ENCODE measurements around the gene HRH1. TPM values are rescaled to one million over a fixed set of nuclear protein-coding genes. Genes with fewer than 3 reads are reported as not detected.

HRH1 gene
- total and polyA plus RNA-seq, 2 experiments from 2014 or later = not detected

DNA sequence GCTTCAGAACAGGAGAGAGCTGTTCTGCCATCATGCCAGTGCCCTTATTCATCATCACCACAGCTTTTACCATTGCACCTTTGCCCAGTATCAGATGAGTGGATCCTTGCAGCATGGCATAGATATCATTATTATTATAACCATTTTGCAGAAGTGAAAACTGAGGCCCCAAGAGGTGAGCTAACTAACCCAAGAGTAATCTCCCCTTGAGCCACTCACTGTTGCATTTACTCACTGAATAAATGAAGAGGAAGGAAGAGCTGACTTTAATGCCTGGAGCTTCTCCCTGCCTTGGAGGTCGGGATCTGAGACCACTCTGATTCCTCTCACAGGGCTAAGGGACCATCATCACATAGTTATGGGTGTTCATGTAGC is 32.0 kb downstream of the HRH1 start (continued):
- TF ChIP-seq, protein P1, sequence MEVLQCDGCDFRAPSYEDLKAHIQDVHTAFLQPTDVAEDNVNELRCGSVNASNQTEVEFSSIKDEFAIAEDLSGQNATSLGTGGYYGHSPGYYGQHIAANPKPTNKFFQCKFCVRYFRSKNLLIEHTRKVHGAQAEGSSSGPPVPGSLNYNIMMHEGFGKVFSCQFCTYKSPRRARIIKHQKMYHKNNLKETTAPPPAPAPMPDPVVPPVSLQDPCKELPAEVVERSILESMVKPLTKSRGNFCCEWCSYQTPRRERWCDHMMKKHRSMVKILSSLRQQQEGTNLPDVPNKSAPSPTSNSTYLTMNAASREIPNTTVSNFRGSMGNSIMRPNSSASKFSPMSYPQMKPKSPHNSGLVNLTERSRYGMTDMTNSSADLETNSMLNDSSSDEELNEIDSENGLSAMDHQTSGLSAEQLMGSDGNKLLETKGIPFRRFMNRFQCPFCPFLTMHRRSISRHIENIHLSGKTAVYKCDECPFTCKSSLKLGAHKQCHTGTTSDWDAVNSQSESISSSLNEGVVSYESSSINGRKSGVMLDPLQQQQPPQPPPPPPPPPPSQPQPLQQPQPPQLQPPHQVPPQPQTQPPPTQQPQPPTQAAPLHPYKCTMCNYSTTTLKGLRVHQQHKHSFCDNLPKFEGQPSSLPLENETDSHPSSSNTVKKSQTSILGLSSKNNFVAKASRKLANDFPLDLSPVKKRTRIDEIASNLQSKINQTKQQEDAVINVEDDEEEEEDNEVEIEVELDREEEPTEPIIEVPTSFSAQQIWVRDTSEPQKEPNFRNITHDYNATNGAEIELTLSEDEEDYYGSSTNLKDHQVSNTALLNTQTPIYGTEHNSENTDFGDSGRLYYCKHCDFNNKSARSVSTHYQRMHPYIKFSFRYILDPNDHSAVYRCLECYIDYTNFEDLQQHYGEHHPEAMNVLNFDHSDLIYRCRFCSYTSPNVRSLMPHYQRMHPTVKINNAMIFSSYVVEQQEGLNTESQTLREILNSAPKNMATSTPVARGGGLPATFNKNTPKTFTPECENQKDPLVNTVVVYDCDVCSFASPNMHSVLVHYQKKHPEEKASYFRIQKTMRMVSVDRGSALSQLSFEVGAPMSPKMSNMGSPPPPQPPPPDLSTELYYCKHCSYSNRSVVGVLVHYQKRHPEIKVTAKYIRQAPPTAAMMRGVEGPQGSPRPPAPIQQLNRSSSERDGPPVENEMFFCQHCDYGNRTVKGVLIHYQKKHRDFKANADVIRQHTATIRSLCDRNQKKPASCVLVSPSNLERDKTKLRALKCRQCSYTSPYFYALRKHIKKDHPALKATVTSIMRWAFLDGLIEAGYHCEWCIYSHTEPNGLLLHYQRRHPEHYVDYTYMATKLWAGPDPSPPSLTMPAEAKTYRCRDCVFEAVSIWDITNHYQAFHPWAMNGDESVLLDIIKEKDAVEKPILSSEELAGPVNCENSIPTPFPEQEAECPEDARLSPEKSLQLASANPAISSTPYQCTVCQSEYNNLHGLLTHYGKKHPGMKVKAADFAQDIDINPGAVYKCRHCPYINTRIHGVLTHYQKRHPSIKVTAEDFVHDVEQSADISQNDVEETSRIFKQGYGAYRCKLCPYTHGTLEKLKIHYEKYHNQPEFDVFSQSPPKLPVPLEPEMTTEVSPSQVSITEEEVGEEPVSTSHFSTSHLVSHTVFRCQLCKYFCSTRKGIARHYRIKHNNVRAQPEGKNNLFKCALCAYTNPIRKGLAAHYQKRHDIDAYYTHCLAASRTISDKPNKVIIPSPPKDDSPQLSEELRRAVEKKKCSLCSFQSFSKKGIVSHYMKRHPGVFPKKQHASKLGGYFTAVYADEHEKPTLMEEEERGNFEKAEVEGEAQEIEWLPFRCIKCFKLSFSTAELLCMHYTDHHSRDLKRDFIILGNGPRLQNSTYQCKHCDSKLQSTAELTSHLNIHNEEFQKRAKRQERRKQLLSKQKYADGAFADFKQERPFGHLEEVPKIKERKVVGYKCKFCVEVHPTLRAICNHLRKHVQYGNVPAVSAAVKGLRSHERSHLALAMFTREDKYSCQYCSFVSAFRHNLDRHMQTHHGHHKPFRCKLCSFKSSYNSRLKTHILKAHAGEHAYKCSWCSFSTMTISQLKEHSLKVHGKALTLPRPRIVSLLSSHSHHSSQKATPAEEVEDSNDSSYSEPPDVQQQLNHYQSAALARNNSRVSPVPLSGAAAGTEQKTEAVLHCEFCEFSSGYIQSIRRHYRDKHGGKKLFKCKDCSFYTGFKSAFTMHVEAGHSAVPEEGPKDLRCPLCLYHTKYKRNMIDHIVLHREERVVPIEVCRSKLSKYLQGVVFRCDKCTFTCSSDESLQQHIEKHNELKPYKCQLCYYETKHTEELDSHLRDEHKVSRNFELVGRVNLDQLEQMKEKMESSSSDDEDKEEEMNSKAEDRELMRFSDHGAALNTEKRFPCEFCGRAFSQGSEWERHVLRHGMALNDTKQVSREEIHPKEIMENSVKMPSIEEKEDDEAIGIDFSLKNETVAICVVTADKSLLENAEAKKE (CRISPR knock-in tag; IDR thresholded peaks at IDR 0.05) = no peak
- TF ChIP-seq ZNF331 (CRISPR knock-in tag; IDR thresholded peaks at IDR 0.05; ENCODE audit: low read depth) (no peak), CREB1 (CRISPR knock-in tag; IDR thresholded peaks at IDR 0.05; ENCODE audit: low read depth) (no peak)

DNA sequence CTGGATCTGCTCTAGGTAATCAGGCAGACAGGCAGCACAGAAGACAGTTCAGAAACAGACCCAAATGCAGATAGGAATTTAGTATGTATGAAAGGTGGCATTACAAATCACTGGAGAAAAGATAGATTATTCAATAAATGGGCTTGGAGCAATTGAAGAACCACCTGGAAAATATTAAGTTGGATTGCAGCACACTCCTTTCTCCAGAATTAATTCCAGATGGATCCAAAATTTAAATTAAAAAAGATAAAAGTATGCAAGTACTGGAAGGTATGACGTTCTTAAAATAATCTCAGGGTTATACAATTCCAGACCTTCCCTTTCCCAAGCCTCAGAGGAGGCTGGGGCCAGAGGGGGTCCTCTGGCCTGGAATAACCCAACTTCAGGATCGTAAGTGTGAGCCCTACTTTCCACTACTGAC is 32.5 kb downstream of the HRH1 start:
- H3K4me2 ChIP-seq = no peak overlapping the region
- Mint-ChIP-seq H3K27ac (no peak overlapping the region), H3K36me3 (ENCODE audit: low read depth) (no peaks in the 10 kb centered on the region), H3K4me3 (no peak overlapping the region), H3K4me1 (no peaks in the 10 kb centered on the region), H3K27me3 (ENCODE audit: insufficient read depth, low read depth, poor library complexity) (peaks cover 4% of the 10 kb centered on the region), H3K9me3 (no peaks in the 10 kb centered on the region)
- no peak overlapping the region for H3K27ac ChIP-seq (ENCODE audit: low read depth)
- ATAC-seq = no peak
- no peaks in the 10 kb centered on the region for H3K9me2 ChIP-seq (ENCODE audit: insufficient read depth)
- no peaks in the 10 kb centered on the region for H3K4me1 ChIP-seq (ENCODE audit: insufficient read depth)
- H3K27me3 ChIP-seq (ENCODE audit: insufficient read depth) = no peaks in the 10 kb centered on the region
- H3F3A ChIP-seq (replicated peaks; ENCODE audit: low read depth) = no peaks in the 10 kb centered on the region
- no peak overlapping the region for H3K4me3 ChIP-seq
- H3K36me3 ChIP-seq (ENCODE audit: insufficient read depth) = no peaks in the 10 kb centered on the region
- no peaks in the 10 kb centered on the region for H3K79me2 ChIP-seq (replicated peaks; ENCODE audit: insufficient read depth)
- no peak for DNase-seq (ENCODE audit: low spot score)
- no peaks in the 10 kb centered on the region for H4K20me1 ChIP-seq (replicated peaks; ENCODE audit: insufficient read depth)
- H2AFZ ChIP-seq = no peak overlapping the region
- no peak for TF ChIP-seq STAT1 (IDR thresholded peaks at IDR 0.05; ENCODE audit: unreplicated experiment)
- TF ChIP-seq CREB1 (CRISPR knock-in tag; IDR thresholded peaks at IDR 0.05; ENCODE audit: low read depth) = no peak
- no peak for TF ChIP-seq ZNF331 (CRISPR knock-in tag; IDR thresholded peaks at IDR 0.05; ENCODE audit: low read depth)
- TF ChIP-seq CTCF (conservative IDR thresholded peaks at IDR 0.05; ENCODE audit: low read depth in 2 of 2) = no peak
- TF ChIP-seq JUNB (IDR thresholded peaks at IDR 0.05; ENCODE audit: unreplicated experiment) = no peak
- TF ChIP-seq EZH2 (IDR thresholded peaks at IDR 0.05; ENCODE audit: low read depth, unreplicated experiment) = no peak
- TF ChIP-seq, protein P2, sequence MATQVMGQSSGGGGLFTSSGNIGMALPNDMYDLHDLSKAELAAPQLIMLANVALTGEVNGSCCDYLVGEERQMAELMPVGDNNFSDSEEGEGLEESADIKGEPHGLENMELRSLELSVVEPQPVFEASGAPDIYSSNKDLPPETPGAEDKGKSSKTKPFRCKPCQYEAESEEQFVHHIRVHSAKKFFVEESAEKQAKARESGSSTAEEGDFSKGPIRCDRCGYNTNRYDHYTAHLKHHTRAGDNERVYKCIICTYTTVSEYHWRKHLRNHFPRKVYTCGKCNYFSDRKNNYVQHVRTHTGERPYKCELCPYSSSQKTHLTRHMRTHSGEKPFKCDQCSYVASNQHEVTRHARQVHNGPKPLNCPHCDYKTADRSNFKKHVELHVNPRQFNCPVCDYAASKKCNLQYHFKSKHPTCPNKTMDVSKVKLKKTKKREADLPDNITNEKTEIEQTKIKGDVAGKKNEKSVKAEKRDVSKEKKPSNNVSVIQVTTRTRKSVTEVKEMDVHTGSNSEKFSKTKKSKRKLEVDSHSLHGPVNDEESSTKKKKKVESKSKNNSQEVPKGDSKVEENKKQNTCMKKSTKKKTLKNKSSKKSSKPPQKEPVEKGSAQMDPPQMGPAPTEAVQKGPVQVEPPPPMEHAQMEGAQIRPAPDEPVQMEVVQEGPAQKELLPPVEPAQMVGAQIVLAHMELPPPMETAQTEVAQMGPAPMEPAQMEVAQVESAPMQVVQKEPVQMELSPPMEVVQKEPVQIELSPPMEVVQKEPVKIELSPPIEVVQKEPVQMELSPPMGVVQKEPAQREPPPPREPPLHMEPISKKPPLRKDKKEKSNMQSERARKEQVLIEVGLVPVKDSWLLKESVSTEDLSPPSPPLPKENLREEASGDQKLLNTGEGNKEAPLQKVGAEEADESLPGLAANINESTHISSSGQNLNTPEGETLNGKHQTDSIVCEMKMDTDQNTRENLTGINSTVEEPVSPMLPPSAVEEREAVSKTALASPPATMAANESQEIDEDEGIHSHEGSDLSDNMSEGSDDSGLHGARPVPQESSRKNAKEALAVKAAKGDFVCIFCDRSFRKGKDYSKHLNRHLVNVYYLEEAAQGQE (IDR thresholded peaks at IDR 0.05; ENCODE audit: unreplicated experiment) = no peak
- no peak for TF ChIP-seq POLR2AphosphoS5 (IDR thresholded peaks at IDR 0.05; ENCODE audit: low read depth)
